Hepatocyte (in vitro differentiated cells): Measurements from ENCODE around the gene CLIP2.
"Not testable (repeated sequence)": the region's sequence is repeated elsewhere in the genome, so short reads cannot be mapped to it uniquely, and the experiment has no call there.

Source experiments
- CTCF ChIP-seq: fragments of 200-600 bp; sonication (generic); IDR thresholded peaks from 2 replicates; pipeline ENCODE4 v1.5.1; 2016; ENCODE audit warnings: antibody characterized with exemption, mild to moderate bottlenecking; ENCODE audit not compliant: poor library complexity
- EZH2 ChIP-seq: fragments of 200-600 bp; sonication (generic); IDR thresholded peaks from 2 replicates; pipeline ENCODE4 v1.6.1; 2016; ENCODE audit warnings: antibody characterized with exemption, mild to moderate bottlenecking, borderline replicate concordance
- EZH2phosphoT487 ChIP-seq: fragments of 200-600 bp; sonication (generic); IDR thresholded peaks from one replicate; pipeline ENCODE4 v1.6.1; 2018; ENCODE audit warnings: antibody characterized with exemption, mild to moderate bottlenecking, low read depth, moderate library complexity; ENCODE audit not compliant: unreplicated experiment, severe bottlenecking

GRCh38 chr7:74322892-74323291 is 33.7 kb downstream of the CLIP2 start:
- TF ChIP-seq CTCF, EZH2, EZH2phosphoT487: not testable (repeated sequence)
